Fibroblast of villous mesenchyme (primary cell): Measurements from ENCODE around the gene COG4. TPM values are rescaled to one million over a fixed set of nuclear protein-coding genes. Genes with fewer than 3 reads are reported as not detected.

Experiments
- DNase-seq: peaks from one replicate; pipeline ENCODE4 v3.0.0-alpha.2; 2010; ENCODE audit warnings: low read depth
- H3K4me3 ChIP-seq: 2 replicates; pipeline ENCODE4 v1.5.1; 2011; ENCODE audit warnings: low read depth, mild to moderate bottlenecking, low read length
- total RNA-seq: library from RNA; depleted of rRNA; stranded (reverse); fragments of >200 nt; gene quantifications from 2 replicates; pipeline ENCODE4 v1.2.3, GENCODE V29; 2012
- TF ChIP-seq, protein P1 (sequence below): IDR thresholded peaks from 2 replicates; pipeline ENCODE4 v1.5.1; 2012; ENCODE audit warnings: low read depth, mild to moderate bottlenecking, low read length; ENCODE audit not compliant: insufficient read depth

The COG4 gene
- total RNA-seq, 1 donor, result 64.8 TPM

DNA sequence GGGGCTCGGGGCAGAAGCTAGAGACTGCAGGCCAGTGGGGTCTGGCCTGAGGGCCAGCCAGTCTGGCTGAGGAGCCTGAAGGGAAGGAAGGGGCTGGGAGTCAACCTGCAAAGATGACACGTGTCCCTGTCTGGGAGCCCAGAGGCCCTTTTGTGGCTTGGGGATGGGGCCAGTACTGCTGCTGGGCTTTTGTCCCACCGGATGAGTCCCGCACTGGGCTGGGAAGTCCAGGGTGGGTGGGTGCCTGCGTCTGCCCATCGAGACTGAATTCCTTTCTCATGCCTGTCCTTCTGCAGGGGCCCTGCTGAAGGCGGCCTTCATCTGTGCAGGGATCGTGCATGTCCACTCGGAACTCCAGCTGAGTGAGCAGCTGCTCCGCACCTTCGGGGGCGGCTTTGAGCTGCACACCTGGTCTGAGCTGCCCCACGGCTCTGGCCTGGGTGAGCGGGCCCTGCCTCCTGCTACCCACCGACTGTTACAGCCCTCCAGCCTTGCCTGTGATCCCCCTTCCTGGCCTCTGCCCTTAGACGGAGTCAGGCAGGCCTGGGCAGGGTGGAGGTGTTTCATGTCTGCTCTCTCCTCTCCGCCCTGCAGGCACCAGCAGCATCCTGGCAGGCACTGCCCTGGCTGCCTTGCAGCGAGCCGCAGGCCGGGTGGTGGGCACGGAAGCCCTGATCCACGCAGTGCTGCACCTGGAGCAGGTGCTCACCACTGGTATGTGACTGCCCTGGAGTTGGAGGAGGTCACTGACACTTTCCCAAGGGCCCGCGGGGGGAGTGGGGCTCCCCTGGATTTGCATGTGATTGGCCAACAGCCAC, 48.1 kb downstream of the COG4 start:
- no peak for DNase-seq
- TF ChIP-seq, protein P1, sequence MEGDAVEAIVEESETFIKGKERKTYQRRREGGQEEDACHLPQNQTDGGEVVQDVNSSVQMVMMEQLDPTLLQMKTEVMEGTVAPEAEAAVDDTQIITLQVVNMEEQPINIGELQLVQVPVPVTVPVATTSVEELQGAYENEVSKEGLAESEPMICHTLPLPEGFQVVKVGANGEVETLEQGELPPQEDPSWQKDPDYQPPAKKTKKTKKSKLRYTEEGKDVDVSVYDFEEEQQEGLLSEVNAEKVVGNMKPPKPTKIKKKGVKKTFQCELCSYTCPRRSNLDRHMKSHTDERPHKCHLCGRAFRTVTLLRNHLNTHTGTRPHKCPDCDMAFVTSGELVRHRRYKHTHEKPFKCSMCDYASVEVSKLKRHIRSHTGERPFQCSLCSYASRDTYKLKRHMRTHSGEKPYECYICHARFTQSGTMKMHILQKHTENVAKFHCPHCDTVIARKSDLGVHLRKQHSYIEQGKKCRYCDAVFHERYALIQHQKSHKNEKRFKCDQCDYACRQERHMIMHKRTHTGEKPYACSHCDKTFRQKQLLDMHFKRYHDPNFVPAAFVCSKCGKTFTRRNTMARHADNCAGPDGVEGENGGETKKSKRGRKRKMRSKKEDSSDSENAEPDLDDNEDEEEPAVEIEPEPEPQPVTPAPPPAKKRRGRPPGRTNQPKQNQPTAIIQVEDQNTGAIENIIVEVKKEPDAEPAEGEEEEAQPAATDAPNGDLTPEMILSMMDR, result no peak
- H3K4me3 ChIP-seq, result no peak overlapping the region

DNA sequence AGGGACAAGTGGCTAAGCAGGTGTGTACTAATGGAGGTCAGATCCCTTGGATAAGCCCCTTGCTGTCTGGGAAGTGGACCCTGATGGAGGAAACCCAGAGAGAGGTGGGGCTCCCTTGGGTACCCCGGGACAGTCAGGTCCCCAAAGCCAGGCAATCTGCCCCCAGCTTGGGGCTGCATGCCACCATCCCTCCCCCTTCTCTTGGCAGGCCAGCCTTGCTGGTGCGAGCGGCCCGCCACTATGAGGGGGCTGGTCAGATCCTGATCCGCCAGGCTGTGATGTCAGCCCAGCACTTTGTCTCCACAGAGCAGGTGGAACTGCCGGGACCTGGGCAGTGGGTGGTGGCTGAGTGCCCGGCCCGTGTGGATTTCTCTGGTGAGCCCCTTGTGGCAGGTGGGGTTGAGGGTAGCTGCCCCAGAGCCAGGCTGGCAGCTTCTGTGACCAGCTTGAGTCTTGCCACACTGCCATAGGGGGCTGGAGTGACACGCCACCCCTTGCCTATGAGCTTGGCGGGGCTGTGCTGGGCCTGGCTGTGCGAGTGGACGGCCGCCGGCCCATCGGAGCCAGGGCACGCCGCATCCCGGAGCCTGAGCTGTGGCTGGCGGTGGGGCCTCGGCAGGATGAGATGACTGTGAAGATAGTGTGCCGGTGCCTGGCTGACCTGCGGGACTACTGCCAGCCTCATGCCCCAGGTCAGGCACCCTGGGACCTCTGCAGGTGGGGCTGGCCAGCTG, 48.9 kb downstream of the COG4 start:
- no peak for DNase-seq
- TF ChIP-seq, protein P1, result no peak

DNA sequence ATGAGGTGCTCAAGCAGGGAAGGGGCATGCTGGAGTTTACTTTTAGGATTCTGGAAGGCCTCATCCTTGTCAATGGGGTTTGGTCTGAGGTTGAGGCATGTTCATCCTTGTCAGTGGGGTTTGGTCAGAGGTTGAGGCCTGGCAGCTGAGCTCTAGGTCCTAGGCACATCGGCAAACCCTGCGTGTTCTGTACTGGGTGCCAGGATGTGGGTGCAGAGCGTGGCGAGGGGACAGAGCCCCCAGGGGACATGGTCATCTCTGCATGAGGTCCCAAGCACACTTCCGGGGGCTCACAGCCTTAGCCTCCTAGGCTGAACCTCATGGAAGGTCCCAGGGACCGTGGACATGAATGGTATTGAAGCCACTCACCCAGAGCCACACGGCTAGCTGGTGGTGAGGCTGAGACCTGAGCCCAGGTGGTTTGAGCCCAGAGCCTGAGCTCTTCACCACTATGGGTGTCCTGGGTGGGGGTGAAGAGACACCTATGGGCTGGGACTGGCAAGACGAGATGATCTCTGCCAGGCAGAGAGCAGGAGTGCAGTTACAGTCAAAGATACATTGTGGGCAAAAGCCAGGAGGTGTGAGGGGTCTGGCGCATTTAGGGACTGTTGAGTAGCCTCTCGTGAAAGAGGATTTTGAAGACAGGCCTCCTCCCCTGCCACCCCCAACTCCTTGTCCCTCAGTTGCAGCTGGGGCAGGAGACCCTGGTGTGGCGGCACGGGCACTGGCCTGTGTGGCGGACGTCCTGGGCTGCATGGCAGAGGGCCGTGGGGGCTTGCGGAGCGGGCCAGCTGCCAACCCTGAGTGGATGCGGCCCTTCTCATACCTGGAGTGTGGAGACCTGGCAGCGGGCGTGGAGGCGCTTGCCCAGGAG, 49.7 kb downstream of the COG4 start:
- H3K4me3 ChIP-seq, result no peak overlapping the region
- TF ChIP-seq, protein P1, result no peak
- no peak for DNase-seq

More for the DNA sequence above, 48.9 kb downstream of the COG4 start:
- H3K4me3 ChIP-seq, result no peak overlapping the region

DNA sequence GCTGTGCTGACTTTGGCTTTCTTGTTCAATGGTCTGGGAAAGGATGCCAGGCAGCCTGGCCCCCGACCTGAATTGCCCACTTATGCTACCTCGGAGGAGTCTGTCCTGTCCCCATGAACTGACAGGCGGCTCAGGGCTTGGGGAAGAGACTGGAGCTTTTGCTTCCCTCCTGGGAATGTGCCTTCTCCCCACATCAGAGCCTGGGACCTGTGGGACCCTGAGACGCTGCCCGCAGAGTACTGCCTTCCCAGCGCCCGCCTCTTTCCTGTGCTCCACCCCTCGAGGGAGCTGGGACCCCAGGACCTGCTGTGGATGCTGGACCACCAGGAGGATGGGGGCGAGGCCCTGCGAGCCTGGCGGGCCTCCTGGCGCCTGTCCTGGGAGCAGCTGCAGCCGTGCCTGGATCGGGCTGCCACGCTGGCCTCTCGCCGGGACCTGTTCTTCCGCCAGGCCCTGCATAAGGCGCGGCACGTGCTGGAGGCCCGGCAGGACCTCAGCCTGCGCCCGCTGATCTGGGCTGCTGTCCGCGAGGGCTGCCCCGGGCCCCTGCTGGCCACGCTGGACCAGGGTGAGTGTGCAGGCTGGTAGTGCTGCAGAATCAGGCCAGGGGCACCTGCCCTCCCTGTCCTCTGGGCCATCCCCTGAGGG, 50.4 kb downstream of the COG4 start:
- TF ChIP-seq, protein P1, result no peak
- H3K4me3 ChIP-seq, result no peak overlapping the region
- DNase-seq, result no peak

DNA sequence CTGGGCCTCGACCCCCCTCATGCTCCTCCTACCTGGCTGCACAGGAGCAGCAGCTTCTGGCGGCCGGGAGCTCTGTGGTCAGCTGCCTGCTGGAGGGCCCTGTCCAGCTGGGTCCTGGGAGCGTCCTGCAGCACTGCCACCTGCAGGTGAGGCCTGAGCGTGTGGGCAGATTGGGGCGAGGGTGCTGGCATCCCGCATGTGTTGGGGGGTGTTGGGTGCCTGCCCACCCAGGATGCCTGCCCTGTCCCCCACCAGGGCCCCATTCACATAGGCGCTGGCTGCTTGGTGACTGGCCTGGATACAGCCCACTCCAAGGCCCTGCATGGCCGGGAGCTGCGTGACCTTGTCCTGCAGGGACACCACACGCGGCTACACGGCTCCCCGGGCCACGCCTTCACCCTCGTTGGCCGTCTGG, 52.4 kb downstream of the COG4 start:
- TF ChIP-seq, protein P1, result peak; percentile 56
- no peak overlapping the region for H3K4me3 ChIP-seq
- peak; percentile 39 for DNase-seq

DNA sequence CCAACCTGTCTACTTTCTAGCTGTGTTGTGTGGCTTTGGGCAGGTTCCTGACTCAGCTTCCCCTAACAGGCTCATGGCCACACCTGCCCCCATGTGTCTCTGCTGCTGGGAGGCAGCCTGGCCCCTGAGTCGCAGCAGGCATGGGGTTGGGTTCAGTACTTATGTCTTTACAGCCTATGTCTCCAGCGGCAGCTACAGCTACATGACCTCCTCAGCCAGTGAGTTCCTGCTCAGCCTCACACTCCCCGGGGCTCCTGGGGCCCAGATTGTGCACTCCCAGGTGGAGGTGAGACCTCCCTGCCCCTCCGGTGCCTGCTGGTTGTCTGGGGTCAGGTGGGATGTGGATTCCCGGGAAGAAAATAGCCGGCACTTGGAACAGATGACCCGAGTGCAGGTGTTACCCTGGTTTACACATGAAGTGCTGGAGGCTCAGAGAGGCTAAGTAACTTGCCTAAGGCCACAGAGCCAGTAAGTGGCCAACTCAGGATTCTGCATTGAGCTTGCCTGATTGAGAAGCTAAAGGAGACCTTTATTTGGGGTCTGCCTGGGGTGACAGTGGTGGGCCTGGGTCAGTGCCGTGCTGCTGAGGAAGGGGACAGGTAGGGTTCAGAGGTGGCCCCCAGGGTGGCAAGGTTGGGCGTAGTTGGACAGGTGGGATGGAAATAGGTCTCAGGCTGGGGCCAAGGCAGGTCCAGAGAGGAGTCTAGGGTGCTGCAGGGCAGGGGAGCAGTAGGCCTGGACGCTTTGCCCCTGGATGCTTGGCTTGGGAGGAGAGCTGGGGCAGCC, 53.0 kb downstream of the COG4 start:
- TF ChIP-seq, protein P1, result no peak
- H3K4me3 ChIP-seq, result no peak overlapping the region
- DNase-seq, result no peak
